A204.1 (cell line): ENCODE measurements around the gene FTMT.
"Not testable (repeated sequence)": the region's sequence is repeated elsewhere in the genome, so short reads cannot be mapped to it uniquely, and the experiment has no call there.

Experiments
- FAIRE-seq: peaks from 2 replicates; lab custom pipeline; 2012; peaks lifted over from hg19 to GRCh38; lab: Jason Lieb, UNC

The FTMT gene

DNA sequence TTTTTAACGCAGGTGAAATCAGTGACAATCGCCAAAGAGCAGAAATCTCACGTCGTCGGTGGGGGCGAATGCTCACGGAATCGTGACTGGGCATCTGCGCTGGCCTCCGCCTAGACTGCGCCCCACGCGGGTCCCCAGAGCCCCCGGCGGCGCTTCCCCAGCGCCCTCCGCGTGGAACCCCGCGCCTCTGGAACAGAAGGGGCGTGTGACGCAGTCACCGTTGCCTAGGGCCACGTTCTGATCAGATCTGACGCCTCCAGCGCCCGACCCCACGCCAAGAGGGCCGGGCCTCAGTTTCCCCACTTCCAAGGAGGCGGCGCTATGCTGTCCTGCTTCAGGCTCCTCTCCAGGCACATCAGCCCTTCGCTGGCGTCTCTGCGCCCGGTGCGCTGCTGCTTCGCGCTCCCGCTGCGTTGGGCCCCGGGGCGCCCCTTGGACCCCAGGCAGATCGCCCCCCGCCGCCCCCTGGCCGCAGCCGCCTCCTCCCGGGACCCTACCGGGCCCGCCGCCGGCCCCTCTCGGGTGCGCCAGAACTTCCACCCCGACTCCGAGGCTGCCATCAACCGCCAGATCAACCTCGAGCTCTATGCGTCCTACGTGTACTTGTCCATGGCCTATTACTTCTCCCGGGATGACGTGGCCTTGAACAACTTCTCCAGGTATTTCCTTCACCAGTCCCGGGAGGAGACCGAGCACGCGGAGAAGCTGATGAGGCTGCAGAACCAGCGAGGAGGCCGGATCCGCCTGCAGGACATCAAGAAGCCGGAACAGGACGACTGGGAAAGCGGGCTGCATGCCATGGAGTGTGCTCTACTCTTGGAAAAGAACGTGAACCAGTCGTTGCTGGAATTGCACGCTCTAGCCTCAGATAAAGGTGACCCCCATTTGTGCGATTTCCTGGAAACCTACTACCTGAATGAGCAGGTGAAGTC, at the start of gene FTMT:
FTMT (plus strand) TSS at position 240 of the 932 bp plus-strand sequence; CDS start at position 322, 82 bp downstream.
- no peak for FAIRE-seq

DNA sequence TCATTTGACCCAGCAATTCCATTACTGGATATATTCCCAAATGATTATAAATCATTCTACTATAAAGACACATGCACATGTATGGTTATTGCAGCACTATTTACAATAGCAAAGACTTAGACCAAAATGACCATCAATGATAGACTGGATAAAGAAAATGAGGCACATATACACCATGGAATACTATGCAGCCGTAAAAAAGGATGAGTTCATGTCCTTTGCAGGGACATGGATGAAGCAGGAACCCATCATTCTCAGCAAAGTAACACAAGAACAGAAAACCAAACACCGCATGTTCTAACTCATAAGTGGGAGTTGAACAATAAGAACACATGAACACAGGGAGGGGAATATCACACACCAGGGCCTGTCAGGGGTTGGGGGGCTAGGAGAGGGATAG, 46.4 kb upstream of the FTMT start:
- FAIRE-seq: not testable (repeated sequence)

DNA sequence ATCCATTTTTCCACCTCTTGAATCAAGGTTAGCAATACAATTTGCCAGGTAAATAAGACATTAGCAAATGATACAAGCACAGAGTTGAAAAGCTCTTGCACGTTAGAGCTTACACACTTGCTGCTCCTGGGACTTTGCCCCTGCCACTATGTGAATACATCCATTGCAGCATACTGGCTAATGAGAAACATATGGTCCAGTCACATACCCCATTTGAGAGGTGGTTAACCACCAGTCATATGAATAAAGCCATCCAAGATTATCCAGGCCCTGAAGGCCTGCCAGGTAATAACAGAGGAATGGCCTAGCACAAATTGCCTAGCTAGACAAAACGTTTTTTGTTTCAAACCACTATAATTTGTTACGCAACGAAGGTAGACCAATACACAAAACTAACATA, 45.8 kb upstream of the FTMT start:
- FAIRE-seq: no peak

DNA sequence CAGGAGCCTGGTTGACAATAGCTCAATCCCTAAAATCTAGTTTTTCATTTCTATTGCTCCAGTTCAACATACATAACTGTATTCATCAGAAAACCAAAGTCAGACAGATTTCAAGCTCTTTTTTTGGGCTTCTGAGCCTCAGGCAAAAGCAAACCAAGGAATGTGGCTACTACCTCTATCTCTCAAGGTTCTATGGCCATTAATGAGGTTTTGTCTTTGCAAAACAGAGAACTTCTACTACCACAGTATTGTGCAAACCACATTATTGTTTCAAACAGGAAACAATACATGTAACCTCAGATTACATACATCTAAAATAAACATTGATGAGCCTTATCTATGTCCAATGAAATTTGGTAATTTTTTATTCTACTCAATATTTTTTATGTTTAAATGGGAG, 35.5 kb upstream of the FTMT start:
- FAIRE-seq: no peak

DNA sequence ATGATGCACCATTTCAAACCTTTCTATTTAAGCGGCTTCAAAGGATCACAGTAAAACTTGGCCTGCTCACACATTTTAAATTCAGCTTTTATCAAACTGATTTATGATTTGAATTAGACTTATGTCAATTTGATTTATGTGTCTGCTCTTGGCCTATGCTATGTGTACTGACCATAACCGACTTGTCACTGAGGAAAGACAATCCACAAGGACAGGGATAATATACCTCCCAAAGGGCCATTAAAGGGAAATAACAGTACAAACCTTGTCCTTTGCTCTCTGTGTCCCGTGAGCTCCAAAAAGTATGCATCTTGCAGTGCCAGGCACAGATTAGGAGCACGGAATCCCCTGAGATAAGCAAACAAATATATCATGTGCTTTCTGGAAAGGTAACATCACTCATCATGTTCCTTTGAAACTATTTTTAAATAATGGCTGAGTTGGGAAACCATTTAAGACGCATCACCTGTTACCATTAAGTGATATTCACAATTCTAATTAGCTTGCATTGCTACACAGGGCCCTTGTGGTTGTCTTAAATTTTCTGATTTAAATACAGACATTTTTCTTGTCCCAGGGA, 31.9 kb upstream of the FTMT start:
- no peak for FAIRE-seq

DNA sequence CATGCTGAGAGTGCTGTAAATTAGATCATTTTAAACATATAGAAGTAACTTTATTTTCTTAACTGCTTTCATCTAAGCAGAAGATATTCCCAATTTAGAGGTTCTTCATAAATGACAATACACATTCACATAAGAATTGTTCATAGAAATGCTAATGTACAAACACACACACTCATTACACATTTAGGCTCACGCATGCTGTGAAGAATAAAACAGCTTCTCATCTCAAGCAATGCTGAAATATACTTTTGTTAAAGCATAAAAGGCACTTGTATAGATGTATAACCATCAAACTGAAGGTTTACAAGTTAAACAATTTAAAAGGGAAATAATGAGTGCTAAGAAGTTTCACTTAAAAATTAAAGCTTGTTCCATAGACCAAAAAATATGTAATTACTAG, 18.1 kb upstream of the FTMT start:
- FAIRE-seq: no peak

DNA sequence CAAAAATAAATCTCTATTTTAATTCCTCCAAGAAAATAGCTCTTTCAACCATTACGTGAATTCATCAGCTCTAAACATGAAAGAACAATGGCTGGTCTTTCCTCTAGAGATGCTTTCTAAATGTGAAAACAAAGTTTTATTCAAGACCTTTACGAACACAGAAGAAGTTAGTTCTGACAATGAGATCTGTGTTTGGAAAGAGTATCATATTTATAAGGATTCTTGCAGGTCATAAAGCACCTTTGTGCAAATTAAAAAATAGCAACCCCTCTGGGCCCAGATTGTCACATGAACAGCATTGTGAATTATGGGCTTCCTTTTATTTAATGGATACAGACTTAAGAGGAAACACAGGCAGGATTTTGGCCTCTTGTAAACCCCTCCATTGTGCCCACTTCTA, 17.7 kb upstream of the FTMT start:
- no peak for FAIRE-seq

- FAIRE-seq: no peak
These were observed 9.8 kb upstream of the FTMT start for GRCh38 chr5:121841892-121842291.

DNA sequence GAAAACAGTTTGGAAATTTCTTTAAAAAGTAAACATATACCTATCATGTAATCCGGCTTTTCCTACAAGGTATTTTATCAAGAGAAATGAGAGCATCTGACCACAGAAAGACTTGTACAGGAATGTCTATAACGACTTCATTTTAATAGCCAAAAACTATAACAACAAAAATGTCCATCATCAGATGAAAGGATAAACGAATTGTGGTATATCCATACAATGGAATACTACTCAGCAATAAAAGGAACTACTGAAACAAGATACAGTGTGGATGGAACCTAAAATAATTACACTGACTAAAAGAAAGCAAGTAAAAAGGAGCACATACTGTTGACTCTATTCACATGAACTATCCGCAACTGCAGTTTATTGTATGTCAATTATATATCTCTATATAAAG, 1.4 kb upstream of the FTMT start:
- FAIRE-seq: no peak

DNA sequence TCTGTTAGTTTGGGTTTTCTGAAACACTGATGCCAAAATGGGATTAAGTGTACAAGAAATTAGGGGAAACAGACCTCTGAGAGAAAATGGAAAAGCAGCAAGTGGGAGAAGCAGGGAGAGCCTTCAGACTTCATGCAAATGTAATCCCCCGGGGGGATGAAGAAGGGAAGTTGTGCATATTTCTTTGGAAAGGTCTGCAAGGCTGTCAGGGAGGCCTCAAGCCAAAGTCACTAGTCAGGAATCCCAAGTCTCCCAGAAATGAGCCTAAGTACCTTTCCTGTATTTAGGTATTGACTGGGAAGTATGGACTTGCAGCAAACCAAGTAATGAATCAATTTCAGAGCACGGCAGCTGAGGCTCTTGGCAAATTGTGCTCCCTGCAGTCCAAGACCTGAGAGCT, 2.2 kb downstream of the FTMT start:
- no peak for FAIRE-seq

DNA sequence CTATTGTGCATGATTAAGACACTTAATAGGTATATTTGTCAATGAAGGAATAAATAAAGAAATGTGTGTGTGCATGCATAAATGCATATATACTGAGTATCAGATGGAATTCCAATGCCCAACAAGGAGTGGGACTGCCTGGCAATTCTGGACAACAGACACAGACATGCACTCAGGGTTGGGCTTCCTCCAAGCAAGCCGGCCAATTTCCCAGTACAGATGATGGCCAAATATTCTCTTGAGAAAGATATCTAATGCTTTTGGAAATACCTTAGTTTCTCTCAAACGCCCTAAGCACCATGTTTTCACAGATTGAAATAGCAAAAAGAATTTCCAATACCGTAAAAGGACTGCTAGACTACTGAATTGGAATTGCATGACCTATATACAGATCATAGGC, 11.1 kb downstream of the FTMT start:
- FAIRE-seq: no peak

- no peak for FAIRE-seq
These were observed 12.1 kb downstream of the FTMT start for GRCh38 chr5:121863753-121864285.

GRCh38 chr5:121867403-121867802, 15.7 kb downstream of the FTMT start:
- FAIRE-seq: no peak

GRCh38 chr5:121870489-121870888, 18.8 kb downstream of the FTMT start:
- peak; percentile 85 for FAIRE-seq

GRCh38 chr5:121872856-121873255, 21.2 kb downstream of the FTMT start:
- no peak for FAIRE-seq

DNA sequence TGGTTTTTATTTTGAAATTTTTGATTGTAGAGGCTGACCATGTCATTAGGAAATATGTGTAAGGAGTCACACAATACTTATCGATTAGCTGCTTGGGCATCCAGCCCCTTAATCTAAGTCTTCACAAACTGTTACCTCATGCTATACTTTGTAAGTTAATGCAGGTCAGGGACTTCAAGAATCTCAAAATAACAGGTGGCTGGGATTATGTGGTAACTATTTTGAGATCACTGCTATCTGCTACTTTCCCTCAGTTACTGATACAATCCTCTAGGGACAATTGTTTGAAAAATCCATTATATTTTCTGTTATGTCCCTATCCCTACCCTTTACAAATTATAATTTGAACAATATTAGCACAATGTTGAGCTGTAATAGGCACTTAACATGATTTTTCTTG, 21.7 kb downstream of the FTMT start:
- no peak for FAIRE-seq

GRCh38 chr5:121885630-121886029, 33.9 kb downstream of the FTMT start:
- FAIRE-seq: no peak

DNA sequence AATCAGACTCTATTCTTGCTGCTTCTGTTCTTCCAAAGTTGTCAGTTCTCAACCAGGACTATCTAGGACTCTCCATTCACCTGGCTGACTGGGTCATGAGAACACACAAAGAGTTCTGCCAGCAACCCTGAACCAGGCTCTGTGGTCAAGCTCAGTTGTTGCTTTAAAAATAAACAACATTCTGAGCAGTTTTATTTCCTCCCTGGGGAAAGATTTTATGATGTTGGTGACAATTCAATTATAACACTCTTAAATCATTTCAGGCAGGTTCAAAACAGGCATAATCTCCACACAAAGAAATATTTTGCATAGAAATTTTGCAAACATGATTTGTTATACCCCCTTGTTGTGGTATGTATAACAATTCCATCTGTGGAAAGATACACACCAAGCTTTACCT, 36.0 kb downstream of the FTMT start:
- no peak for FAIRE-seq

DNA sequence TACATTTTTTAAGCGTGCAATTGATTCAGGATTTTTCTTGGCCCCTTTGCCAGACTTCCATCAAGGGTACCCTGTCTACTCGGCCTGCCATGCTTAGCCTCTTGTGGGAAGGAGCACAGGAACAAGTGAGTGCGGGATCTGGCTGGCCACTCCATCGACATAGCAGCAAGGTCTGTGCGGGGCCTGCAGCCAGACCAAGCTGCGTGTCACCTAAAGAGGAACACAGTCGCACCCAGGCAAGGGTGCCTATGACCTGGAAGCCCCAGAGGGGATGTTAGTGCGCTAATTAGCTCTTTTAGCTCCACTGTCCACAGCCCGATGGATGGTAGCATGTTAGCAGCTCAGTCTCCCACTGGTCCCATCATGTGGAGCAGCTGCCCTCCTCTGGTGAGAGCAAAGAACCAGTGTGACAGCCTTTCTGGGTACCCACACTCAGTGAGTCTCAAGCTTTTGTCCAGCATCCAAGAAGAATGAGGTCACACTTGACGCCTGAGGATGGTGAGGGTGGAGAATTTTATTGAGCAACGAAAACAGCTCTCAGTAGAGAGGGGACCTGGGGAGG, 38.7 kb downstream of the FTMT start:
- no peak for FAIRE-seq

DNA sequence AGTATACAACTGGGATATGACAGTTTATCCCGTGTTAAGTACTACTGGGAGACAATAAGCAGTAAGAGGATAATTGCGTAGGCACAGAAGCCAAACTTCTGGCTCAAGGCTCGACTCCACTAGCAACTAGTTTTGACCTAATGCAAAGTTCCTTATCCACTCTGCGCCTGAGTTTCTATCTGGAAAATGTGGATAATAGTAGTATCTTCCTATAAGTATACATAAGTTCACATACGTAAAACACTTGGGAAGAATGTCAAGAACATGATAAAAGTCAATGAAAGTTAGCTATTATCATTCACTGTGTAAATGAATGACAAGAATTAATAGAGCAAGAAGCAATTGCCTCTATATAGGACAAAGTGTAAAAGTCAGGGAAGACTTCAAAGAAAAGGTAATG, 45.7 kb downstream of the FTMT start:
- no peak for FAIRE-seq

DNA sequence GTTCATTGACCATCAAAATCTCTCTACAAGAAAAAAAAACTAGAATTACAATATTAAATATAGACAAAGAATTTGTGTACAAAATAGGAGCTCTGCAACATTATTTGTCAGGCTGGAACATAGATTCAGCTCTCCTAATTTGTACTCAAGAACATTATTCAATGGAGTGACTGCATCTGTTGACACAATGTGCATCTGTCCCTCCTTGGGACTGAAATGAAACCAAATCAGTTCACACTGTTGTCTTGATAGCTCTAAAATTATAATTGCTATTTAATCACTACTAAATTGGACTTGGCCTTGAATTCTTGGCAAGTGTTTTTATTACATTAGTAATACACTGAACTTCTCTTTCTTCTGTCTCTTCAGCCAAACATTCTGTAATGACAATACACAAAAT, 47.7 kb downstream of the FTMT start:
- FAIRE-seq: no peak
